GM18868 (cell line): ENCODE data around the gene FGF9.

Experiments used
- ATAC-seq: cut with Tn5 transposase; IDR thresholded peaks from one replicate; pipeline ENCODE4 v1.9.1; 2021; ENCODE audit warnings: mild to moderate bottlenecking, moderate library complexity; ENCODE audit not compliant: unreplicated experiment

Gene FGF9

DNA sequence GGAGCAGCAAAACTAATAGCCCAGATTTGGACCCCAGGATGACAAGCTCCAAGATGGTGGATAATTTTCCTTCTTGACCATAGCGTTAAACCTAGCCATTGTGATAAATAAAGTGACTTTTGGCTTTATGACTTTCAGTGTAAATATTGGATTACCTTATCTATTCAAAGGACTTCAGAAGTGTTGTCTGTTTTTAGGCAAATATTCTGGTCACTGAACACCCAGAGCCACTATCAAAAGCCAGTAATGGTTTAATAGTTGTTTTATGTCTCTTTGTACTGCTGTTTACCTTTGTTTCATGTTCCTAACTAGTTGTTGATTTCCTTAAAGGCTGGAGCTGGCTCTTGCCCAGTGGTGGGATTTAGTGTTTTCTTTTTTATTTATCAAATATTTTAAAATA, 81.6 kb downstream of the FGF9 start:
- no peak for ATAC-seq

DNA sequence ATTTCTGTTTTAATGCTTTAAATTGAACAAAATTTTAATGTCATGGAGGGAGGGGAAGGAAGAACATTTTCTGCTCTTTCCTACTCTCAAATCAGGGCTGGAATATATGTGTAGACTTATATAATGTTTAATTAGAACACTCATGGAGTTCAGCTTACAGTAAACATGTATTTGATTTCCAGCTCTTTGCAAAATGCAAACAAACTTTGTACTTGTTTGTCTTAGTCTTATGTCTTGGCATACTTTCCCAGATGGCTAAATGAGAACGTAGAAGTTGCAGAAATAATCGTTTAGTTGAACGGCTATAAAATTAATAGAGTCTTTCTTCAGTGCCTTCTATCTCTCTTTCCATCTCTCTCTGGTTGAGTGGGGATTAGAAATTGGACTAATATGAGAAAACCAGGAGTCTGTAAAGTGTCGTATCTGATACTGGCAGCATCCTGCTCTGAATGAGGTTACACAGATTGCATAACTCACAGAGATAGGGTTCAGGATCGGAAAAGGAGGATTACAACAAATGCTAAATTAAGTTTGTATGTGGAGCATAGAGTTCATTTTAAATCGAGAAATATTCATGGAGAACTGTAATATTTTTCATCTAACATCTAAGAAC, 82.3 kb downstream of the FGF9 start:
- ATAC-seq = no peak
